Neural cell (in vitro differentiated cells): ENCODE measurements around the gene DACH1.

Experiments
- CTCF ChIP-seq: fragments of 450-650 bp; IDR thresholded peaks from 2 replicates; pipeline ENCODE4 v1.5.1; 2014; ENCODE audit warnings: antibody characterized with exemption, mild to moderate bottlenecking, moderate library complexity; ENCODE audit not compliant: poor library complexity, severe bottlenecking
- EP300 ChIP-seq: fragments of 450-650 bp; conservative IDR thresholded peaks from 2 replicates; pipeline ENCODE4 v1.6.1; 2014; ENCODE audit warnings: antibody characterized with exemption, mild to moderate bottlenecking, moderate library complexity; ENCODE audit not compliant: poor library complexity, severe bottlenecking
- EZH2 ChIP-seq: fragments of 200-600, 300-800 bp; shearing (Covaris generic), sonication (generic); IDR thresholded peaks from 2 replicates; pipeline ENCODE4 v1.6.1; 2014; ENCODE audit warnings: antibody characterized with exemption, low read length, borderline replicate concordance, mild to moderate bottlenecking; ENCODE audit not compliant: insufficient read depth, poor library complexity, severe bottlenecking
- MXI1 ChIP-seq: fragments of 450-650 bp; conservative IDR thresholded peaks from 2 replicates; pipeline ENCODE4 v1.6.1; 2014; ENCODE audit warnings: antibody characterized with exemption, mild to moderate bottlenecking; ENCODE audit not compliant: poor library complexity, severe bottlenecking
- POLR2AphosphoS5 ChIP-seq: IDR thresholded peaks from 2 replicates; pipeline ENCODE4 v1.6.1; 2012
- SMC3 ChIP-seq: fragments of 450-650 bp; conservative IDR thresholded peaks from 2 replicates; pipeline ENCODE4 v1.6.1; 2014; ENCODE audit warnings: antibody characterized with exemption, mild to moderate bottlenecking, moderate library complexity; ENCODE audit not compliant: poor library complexity
- TAF1 ChIP-seq: IDR thresholded peaks from 2 replicates; pipeline ENCODE4 v1.6.1; 2012; ENCODE audit warnings: low read depth
- TF ChIP-seq, protein P1 (sequence below): IDR thresholded peaks from 2 replicates; pipeline ENCODE4 v1.6.1; 2012; ENCODE audit warnings: borderline replicate concordance

DNA sequence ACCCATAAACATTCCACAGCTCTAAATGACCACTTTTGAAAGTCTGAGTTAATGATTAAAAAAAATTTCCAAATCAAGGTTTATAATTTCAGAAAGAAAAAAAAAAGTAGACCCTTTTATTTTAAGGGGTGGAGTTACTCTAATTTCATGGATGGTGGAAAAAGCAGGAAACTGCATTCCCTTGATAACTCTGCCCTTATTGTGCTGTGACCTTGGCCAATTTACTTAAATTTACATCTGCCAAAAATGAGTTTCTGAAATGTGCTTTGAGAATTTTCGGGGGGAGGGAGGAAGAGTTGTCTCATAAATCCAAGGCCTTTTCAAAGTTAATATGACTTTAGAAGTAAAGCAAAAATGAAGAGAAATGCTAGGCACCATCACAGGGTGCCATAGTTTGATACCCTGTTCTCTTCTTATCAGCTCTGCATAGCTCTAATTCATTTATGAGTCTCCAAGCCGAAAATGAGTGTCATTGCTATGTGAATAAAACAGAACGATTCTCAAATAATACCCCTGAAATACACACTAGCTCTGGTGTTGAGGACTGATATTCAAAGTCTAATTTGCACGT is 367.0 kb downstream of the DACH1 start:
- TF ChIP-seq TAF1 = no peak
- TF ChIP-seq EP300 = no peak
- TF ChIP-seq CTCF = no peak
- TF ChIP-seq SMC3 = no peak
- TF ChIP-seq POLR2AphosphoS5 = no peak
- no peak for TF ChIP-seq EZH2
- TF ChIP-seq MXI1 = no peak
- TF ChIP-seq, protein P1, sequence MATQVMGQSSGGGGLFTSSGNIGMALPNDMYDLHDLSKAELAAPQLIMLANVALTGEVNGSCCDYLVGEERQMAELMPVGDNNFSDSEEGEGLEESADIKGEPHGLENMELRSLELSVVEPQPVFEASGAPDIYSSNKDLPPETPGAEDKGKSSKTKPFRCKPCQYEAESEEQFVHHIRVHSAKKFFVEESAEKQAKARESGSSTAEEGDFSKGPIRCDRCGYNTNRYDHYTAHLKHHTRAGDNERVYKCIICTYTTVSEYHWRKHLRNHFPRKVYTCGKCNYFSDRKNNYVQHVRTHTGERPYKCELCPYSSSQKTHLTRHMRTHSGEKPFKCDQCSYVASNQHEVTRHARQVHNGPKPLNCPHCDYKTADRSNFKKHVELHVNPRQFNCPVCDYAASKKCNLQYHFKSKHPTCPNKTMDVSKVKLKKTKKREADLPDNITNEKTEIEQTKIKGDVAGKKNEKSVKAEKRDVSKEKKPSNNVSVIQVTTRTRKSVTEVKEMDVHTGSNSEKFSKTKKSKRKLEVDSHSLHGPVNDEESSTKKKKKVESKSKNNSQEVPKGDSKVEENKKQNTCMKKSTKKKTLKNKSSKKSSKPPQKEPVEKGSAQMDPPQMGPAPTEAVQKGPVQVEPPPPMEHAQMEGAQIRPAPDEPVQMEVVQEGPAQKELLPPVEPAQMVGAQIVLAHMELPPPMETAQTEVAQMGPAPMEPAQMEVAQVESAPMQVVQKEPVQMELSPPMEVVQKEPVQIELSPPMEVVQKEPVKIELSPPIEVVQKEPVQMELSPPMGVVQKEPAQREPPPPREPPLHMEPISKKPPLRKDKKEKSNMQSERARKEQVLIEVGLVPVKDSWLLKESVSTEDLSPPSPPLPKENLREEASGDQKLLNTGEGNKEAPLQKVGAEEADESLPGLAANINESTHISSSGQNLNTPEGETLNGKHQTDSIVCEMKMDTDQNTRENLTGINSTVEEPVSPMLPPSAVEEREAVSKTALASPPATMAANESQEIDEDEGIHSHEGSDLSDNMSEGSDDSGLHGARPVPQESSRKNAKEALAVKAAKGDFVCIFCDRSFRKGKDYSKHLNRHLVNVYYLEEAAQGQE = no peak
